Astrocyte of the cerebellum (primary cell): ENCODE results near the gene ARID1B.

Experiments
- DNase-seq: peaks from one replicate; pipeline ENCODE4 v3.0.0-alpha.2; 2011; ENCODE audit warnings: low read depth
- H3K4me3 ChIP-seq: 2 replicates; pipeline ENCODE4 v1.5.1; 2011; ENCODE audit warnings: mild to moderate bottlenecking, low read depth, low read length, moderate library complexity
- CTCF ChIP-seq: IDR thresholded peaks from 2 replicates; pipeline ENCODE4 v1.5.1; 2012; ENCODE audit warnings: low read length, low read depth, moderate library complexity, mild to moderate bottlenecking; ENCODE audit errors: missing control alignments
- in situ Hi-C: cut with HindIII; loops from 2 replicates; pipeline ENCODE4 v1.10.0; 2017; ENCODE audit warnings: low sequenced_read_pairs

The ARID1B gene

GRCh38 chr6:156848123-156848522 lies 70.9 kb downstream of the ARID1B start:
- no peak overlapping the region for H3K4me3 ChIP-seq
- TF ChIP-seq CTCF, result no peak
- no peak for DNase-seq
- in situ Hi-C loops, result no loop called here

DNA sequence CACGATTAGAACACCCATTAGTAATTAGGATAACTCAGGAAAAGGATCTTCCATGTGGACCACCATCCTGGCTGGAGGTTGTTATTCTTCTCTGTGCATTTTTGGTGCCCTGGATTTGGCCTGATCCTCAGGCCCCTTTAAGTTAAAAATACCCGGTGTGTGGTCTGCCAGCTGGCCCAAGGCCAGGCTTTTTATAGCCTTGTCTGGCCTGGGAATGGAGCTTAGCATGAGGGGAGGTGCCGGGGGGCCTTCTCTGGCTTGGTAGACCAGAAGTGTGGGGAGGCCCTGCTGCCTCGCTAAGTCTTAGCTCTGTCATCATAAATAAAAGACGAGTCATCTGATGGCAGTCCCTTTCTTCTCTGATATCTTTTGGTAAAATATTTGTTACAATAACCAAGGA lies 71.4 kb downstream of the ARID1B start:
- in situ Hi-C loops, result no loop called here
- DNase-seq, result no peak
- TF ChIP-seq CTCF, result no peak
- no peak overlapping the region for H3K4me3 ChIP-seq

GRCh38 chr6:156849806-156850205 lies 72.6 kb downstream of the ARID1B start:
- no peak overlapping the region for H3K4me3 ChIP-seq
- DNase-seq, result no peak
- no peak for TF ChIP-seq CTCF
- in situ Hi-C loops, result loop anchor here (5.0 kb wide), 1 partner anchor 43 kb away; no protein-coding TSS in a partner anchor

DNA sequence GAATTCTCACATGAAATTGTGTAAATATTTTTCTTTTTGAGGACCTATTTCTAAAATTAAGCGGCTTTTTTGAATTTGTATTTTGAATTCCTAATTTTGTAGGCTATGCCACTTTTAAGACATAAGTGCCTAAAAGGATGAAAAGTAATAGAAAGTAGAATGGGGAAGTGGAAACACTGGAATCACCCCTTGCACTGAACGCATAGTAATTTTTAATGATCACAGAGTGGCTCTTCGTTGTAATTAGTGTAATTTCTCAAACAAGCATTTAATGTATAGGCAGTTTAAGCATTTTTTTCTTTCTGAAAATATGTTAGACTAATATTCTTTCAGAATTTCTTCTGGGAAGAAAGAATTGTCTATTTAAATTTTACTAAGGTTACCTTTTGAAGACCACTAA lies 73.2 kb downstream of the ARID1B start:
- DNase-seq, result no peak
- no peak for TF ChIP-seq CTCF
- no peak overlapping the region for H3K4me3 ChIP-seq
- in situ Hi-C loops, result loop anchor here (5.0 kb wide), 1 partner anchor 43 kb away; no protein-coding TSS in a partner anchor

- DNase-seq, result no peak
- H3K4me3 ChIP-seq, result no peak overlapping the region
- in situ Hi-C loops, result loop anchor here (5.0 kb wide), 1 partner anchor 44 kb away; no protein-coding TSS in a partner anchor
- TF ChIP-seq CTCF, result no peak
These were observed 74.3 kb downstream of the ARID1B start for GRCh38 chr6:156851454-156851921.

DNA sequence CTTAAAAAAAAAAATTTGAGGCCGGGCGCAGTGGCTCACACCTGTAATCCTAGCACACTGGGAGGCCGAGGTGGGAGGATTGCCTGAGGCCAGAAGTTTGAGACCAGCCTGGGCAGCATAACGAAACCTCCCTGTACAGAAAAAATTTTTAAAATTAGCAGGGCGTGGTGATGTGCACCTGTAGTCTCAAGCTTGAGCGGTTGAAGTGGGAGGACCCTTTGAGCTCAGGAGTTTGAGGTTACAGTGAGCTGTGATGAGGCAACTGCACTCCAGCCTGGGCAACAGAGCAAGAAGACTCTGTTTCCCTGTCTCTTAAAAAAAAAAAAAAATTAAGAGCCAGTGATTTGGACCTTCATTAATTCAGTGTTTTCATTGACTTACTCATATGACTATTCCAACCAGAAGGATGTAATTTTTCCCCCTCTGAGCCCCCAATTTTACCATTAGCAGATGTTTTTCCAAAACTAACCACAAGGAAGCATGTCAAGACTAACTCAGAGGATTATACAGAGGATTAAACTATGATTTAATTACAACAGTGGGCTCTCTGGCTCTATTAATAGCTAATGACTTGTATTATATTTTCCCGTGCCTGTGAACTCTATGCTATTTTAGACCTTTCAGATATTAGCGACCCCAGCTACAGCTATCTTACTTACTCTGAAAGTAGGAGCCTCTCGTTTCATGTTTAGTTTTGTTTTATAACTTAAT lies 75.1 kb downstream of the ARID1B start:
- no peak for TF ChIP-seq CTCF
- in situ Hi-C loops, result loop anchor here (5.0 kb wide), 1 partner anchor 45 kb away; no protein-coding TSS in a partner anchor
- no peak for DNase-seq
- no peak overlapping the region for H3K4me3 ChIP-seq
